Measurements from ENCODE around the gene LPIN1.

Gene LPIN1

DNA sequence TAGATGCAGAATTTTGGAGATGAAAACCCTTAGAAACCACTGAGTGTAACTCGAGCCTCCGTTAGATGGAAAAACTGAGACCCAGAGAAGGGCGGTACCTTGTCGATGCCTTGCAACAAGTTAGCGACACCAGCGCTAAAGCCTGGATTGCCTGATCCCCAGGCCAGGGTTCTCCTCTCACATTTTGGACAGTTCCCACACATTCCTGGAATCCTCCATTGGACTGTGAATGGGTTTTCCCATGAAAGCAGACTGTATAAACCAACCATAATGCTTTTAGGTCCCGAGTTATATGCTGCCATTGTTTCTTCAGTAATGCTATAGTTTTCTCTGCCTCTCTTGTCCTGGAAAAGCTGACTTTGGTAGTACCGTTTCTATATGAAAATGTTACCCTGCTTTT, 37.1 kb upstream of the LPIN1 start:
- DNase-seq (ENCODE audit: low spot score), result no peak
- TF ChIP-seq, protein P1, sequence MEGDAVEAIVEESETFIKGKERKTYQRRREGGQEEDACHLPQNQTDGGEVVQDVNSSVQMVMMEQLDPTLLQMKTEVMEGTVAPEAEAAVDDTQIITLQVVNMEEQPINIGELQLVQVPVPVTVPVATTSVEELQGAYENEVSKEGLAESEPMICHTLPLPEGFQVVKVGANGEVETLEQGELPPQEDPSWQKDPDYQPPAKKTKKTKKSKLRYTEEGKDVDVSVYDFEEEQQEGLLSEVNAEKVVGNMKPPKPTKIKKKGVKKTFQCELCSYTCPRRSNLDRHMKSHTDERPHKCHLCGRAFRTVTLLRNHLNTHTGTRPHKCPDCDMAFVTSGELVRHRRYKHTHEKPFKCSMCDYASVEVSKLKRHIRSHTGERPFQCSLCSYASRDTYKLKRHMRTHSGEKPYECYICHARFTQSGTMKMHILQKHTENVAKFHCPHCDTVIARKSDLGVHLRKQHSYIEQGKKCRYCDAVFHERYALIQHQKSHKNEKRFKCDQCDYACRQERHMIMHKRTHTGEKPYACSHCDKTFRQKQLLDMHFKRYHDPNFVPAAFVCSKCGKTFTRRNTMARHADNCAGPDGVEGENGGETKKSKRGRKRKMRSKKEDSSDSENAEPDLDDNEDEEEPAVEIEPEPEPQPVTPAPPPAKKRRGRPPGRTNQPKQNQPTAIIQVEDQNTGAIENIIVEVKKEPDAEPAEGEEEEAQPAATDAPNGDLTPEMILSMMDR (IDR thresholded peaks at IDR 0.05; ENCODE audit: extremely low read depth, insufficient read depth, missing control alignments), result no peak
- in situ Hi-C loops (cut with MboI; ENCODE audit: low pct_unique_long_range_greater_than_20kb, low sequenced_read_pairs, unreplicated experiment), result no loop called here

DNA sequence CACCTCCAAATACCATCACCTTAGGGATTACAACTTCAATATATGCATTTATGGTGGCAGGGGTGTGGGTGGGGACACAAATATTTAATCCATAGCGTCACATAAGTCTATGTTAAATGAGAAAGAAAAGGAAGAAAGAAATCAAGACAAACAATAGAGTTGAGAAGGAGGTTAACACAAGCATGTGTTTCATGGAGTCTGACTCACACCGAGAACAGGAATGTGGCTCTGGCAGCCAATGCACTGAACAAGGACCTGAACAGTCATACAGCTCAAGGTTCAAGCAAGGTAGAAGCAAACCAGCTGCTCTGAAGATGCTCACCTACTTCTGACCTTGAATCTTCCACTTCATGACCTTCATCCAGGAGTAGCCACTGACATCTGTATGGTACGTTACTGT, 36.2 kb upstream of the LPIN1 start:
- no peak for DNase-seq (ENCODE audit: low spot score)
- in situ Hi-C loops (cut with MboI; ENCODE audit: low pct_unique_long_range_greater_than_20kb, low sequenced_read_pairs, unreplicated experiment), result no loop called here
- TF ChIP-seq, protein P1 (IDR thresholded peaks at IDR 0.05; ENCODE audit: extremely low read depth, insufficient read depth, missing control alignments), result no peak

DNA sequence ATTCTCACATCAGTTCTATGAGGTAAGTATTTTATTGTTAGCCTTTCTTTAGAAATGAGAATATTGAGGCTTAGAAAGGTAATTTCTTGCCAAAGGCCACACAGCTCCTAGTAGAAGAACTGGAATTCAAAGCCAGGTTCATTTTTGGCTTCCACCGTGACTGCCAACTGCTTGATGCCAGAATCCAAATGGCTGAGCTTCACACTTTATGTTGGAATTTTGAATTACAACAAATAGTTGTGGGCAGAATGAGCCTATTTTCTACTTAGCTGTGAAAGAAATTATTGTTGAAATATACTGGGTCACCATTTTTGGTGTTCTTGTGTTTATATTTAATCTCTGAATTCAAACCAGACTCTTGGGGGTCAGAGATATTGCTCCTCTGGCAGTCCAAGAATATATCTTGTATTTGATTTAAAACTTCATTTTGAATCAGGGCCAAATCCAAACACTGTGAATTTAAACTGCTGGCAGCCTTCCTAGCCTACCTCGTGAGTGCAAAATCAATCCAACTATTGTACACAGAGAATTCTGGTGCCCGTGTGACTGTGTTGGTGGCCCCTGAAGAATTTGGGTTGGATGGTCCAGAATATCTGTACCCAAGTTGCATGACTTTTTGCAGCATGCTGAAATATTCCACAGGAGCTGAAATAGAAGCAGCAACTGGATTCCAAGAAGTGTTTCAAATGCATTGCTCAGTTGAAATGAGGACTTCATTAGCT, 35.6 kb upstream of the LPIN1 start:
- in situ Hi-C loops (cut with MboI; ENCODE audit: low pct_unique_long_range_greater_than_20kb, low sequenced_read_pairs, unreplicated experiment), result no loop called here
- TF ChIP-seq, protein P1 (IDR thresholded peaks at IDR 0.05; ENCODE audit: extremely low read depth, insufficient read depth, missing control alignments), result no peak
- no peak for DNase-seq (ENCODE audit: low spot score)

DNA sequence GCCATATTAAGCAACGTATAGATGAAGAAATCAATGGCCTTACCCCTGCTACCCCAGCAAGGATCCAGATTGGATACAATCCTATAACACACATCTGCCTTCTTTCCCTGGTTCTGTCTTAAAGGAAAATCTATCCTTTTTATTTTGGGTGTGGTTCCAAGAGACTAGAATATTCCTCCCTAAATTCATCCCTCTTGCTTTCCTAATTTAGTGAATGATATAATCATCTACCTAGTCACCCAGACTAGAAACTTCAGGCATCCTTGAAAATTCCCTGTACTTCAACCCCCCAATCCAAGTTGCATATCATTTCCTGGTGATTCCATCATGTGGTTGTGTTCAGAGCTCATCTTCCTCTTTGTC, 35.1 kb upstream of the LPIN1 start:
- no peak for DNase-seq (ENCODE audit: low spot score)
- TF ChIP-seq, protein P1 (IDR thresholded peaks at IDR 0.05; ENCODE audit: extremely low read depth, insufficient read depth, missing control alignments), result no peak
- in situ Hi-C loops (cut with MboI; ENCODE audit: low pct_unique_long_range_greater_than_20kb, low sequenced_read_pairs, unreplicated experiment), result no loop called here

DNA sequence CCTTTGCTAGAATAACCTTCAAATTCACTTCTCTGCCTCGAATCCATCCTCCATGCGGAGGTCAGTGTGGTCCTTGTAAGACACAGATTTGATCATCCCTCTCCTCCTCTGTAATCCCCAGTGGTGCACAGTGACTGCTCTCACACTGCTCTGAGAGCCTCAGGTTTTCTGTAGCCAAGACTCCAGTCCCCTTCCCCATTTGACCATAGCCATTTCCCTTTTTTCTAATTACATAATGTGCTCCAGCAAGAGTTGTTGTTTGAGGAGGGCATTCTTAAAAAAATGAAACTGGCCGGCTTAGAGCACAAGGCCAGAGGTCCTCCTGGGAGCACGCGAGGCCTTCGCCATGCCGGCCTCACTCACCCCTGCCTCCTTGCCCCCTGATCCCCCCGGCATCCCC, 34.7 kb upstream of the LPIN1 start:
- in situ Hi-C loops (cut with MboI; ENCODE audit: low pct_unique_long_range_greater_than_20kb, low sequenced_read_pairs, unreplicated experiment), result no loop called here
- TF ChIP-seq, protein P1 (IDR thresholded peaks at IDR 0.05; ENCODE audit: extremely low read depth, insufficient read depth, missing control alignments), result no peak
- no peak for DNase-seq (ENCODE audit: low spot score)

DNA sequence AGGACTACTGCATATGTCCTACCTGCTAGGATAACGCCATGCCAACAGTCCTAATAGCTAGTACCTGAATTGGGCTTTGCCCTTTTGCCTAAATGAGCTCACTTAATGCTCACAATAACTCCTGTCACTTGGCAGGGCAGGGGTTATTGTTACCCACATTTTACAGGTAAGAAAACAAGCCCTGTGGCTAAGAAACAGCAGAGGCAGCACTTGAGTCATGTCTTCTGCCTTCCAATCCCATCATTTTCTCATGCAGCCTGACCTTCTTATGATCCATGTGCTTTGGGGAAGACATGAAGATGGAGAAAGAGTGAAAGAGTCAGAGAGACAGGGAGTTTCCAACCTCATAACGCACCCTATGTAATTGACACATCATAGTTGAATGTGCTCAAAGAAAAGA, 33.6 kb upstream of the LPIN1 start:
- in situ Hi-C loops (cut with MboI; ENCODE audit: low pct_unique_long_range_greater_than_20kb, low sequenced_read_pairs, unreplicated experiment), result no loop called here
- TF ChIP-seq, protein P1 (IDR thresholded peaks at IDR 0.05; ENCODE audit: extremely low read depth, insufficient read depth, missing control alignments), result no peak
- no peak for DNase-seq (ENCODE audit: low spot score)
